Measurements from ENCODE around the gene TMEM115.

TMEM115 gene

GRCh38 chr3:50371133-50371685 is 11.9 kb upstream of the TMEM115 start:
- TF ChIP-seq, protein P1, sequence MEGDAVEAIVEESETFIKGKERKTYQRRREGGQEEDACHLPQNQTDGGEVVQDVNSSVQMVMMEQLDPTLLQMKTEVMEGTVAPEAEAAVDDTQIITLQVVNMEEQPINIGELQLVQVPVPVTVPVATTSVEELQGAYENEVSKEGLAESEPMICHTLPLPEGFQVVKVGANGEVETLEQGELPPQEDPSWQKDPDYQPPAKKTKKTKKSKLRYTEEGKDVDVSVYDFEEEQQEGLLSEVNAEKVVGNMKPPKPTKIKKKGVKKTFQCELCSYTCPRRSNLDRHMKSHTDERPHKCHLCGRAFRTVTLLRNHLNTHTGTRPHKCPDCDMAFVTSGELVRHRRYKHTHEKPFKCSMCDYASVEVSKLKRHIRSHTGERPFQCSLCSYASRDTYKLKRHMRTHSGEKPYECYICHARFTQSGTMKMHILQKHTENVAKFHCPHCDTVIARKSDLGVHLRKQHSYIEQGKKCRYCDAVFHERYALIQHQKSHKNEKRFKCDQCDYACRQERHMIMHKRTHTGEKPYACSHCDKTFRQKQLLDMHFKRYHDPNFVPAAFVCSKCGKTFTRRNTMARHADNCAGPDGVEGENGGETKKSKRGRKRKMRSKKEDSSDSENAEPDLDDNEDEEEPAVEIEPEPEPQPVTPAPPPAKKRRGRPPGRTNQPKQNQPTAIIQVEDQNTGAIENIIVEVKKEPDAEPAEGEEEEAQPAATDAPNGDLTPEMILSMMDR (IDR thresholded peaks at IDR 0.05; ENCODE audit: control insufficient read depth, extremely low read depth, insufficient read depth): no peak
- no peak overlapping the region for H3K4me3 ChIP-seq (ENCODE audit: low read depth, low read length)
- DNase-seq (ENCODE audit: low read depth): no peak

- H3K4me3 ChIP-seq (ENCODE audit: low read depth, low read length): no peak overlapping the region
- TF ChIP-seq, protein P1 (IDR thresholded peaks at IDR 0.05; ENCODE audit: control insufficient read depth, extremely low read depth, insufficient read depth): peak; percentile 34; the same call in 1 of the 2 replicates
- DNase-seq (ENCODE audit: low read depth): no peak
These were observed 11.3 kb upstream of the TMEM115 start for GRCh38 chr3:50370594-50370993.

DNA sequence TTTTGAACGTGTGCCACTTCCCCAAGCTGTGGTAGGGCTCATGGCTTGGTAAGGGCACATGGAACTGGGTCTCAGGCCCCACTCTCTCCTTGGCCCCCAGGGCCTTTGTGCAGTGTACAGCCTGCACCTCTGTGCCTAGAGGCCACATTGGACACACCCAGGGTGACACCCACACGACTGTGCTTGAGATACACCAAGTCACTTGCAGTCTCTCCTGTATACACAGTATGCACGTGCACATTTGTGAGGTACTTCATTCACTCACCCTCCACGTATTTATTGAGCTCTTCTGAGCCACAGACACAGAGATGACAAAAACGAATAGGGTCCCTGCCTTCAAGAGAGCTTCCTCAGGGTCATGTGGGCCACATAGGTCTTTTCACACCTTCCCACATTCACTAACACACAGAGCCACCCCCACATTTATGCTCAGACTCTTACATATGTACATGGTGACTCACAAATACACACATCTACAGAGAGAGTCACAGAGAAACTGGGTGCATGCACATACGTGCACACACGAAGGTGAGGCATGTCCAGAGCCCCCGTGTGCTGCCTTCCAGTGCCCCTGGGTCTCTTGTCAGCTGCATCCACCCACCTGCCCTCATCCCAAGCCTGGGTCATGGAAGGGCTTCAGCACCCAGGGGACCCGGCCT is 9.8 kb upstream of the TMEM115 start:
- no peak for DNase-seq (ENCODE audit: low read depth)
- TF ChIP-seq, protein P1 (IDR thresholded peaks at IDR 0.05; ENCODE audit: control insufficient read depth, extremely low read depth, insufficient read depth): no peak
- no peak overlapping the region for H3K4me3 ChIP-seq (ENCODE audit: low read depth, low read length)

- H3K4me3 ChIP-seq (ENCODE audit: low read depth, low read length): peak overlapping the region; percentile 69
- TF ChIP-seq, protein P1 (IDR thresholded peaks at IDR 0.05; ENCODE audit: control insufficient read depth, extremely low read depth, insufficient read depth): no peak
These were observed 6.5 kb upstream of the TMEM115 start for GRCh38 chr3:50365842-50366220.

GRCh38 chr3:50365080-50365841 is 5.9 kb upstream of the TMEM115 start:
- H3K4me3 ChIP-seq (ENCODE audit: low read depth, low read length): peak overlapping the region; percentile 69
- DNase-seq (ENCODE audit: low read depth): peak; percentile 67
- TF ChIP-seq, protein P1 (IDR thresholded peaks at IDR 0.05; ENCODE audit: control insufficient read depth, extremely low read depth, insufficient read depth): no peak

More at GRCh38 chr3:50365842-50366220, 6.5 kb upstream of the TMEM115 start:
- no peak for DNase-seq (ENCODE audit: low read depth)

- TF ChIP-seq, protein P1 (IDR thresholded peaks at IDR 0.05; ENCODE audit: control insufficient read depth, extremely low read depth, insufficient read depth): no peak
- no peak for DNase-seq (ENCODE audit: low read depth)
- H3K4me3 ChIP-seq (ENCODE audit: low read depth, low read length): peak overlapping the region; percentile 41
These were observed 5.3 kb upstream of the TMEM115 start for GRCh38 chr3:50364573-50365079.
